Stimulated activated CD4-positive, alpha-beta T cell treated with anti-CD3 and anti-CD28 coated beads, Interleukin-4, amount 100 ng/mL, for 4 hours (primary cell): Measurements from ENCODE around the gene CPNE2.
A peak's percentile ranks its signal among the peaks of the same experiment; 100 is the strongest.

Experiments used
- DNase-seq, 2 experiments: peaks; one replicate each; pipeline ENCODE4 v3.0.0-alpha.2; 2020

The CPNE2 gene

GRCh38 chr16:57127037-57127763 is 34.8 kb downstream of the CPNE2 start:
- DNase-seq: no peak

DNA sequence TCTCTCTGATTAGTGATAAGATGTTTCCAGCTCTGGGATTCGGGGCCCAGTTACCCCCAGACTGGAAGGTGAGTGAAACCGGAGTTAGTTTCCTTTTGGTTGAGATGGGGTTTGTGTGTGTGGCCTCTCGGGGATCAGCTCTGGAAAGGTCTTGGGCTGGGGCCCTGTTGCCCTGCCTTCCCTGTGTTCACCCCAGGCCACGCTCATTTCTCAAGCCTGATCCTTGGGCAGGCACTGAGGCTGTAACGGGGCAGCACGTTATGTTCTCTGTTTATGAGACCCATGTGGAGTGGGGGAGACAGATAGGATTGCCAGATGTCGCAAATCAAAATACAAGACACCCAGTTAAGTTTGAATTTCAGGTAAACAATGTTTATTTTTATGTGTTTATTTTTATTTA is 35.5 kb downstream of the CPNE2 start:
- no peak for DNase-seq

DNA sequence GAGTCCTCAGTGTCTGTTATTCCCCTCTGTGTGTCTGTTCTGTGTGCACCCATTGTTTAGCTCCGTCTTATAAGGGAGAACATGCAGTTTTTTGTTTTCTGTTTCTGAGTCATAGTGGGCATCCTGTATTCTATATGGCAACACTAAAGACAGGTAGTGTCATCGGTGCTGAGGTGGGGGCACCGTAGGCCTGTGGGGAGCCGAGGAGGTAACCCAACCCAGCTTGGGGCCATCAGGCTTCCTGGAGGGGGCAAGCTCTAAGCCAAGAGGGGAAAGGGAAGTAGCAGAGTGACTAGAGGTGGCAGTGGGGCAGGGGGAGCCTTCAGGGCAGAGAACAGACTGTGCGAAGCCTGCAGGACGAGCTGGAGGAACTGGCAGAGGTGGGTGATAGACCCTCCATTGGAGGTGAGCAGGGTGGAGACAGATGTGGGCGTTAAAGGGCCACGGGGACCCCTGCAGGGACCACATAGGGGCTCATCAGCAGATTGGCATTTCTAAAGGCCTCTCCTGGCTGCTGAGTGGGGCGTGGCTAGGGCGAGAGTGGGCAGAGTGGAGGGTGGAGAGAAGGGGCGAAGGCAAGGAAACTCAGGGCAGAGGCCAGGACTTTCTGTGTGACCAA is 36.5 kb downstream of the CPNE2 start:
- DNase-seq: peak in 1 of 2 experiments; percentile 42

DNA sequence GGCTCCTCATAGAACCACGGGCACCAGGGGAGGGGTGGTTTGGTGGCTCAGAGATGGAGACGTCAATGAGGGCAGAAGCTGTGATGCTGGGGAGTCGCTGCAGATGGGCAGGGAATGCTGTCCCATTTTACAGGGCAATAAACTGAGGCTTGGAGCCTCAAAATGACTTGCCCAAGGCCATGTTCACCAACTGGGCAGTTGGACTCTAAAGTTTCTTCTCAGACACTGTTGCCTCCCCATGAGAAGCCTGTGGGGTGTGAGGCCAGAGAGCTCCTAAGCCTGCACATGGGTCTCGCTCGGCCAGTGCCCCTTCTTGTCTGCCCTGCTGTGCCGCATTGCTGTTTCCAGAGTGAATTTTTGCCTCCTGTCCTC is 38.6 kb downstream of the CPNE2 start:
- no peak for DNase-seq

DNA sequence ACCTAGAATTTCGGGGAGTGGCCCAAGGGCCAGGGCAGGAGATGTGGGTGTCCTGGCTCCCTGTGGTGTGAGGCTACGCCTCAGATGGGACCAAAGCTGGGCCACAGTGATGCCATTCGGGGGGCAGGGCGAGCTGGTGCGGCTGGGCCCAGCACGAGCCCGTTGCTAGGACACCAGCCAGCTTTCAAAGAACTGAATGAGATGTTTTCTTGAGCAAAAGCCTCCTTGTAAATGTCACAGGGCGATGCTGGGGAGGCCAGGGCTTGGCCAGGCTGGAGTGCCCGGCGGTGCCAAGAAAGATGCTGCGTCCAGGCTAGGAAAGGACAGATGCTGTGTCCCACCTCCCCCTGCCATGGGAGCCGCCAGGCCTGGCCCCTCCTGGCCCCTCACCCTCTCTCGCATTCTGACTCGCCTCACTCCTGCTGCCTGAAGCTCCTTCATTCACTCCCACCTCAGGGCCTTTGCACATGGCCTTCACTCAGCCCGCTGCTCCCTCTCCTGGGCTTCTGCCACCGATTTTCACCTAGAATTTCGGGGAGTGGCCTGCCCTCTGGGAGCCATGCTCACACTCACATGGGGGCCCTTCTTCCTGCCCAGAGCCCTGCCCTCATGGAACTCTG is 39.1 kb downstream of the CPNE2 start:
- DNase-seq: no peak

GRCh38 chr16:57132470-57132869 is 40.1 kb downstream of the CPNE2 start:
- DNase-seq: no peak

DNA sequence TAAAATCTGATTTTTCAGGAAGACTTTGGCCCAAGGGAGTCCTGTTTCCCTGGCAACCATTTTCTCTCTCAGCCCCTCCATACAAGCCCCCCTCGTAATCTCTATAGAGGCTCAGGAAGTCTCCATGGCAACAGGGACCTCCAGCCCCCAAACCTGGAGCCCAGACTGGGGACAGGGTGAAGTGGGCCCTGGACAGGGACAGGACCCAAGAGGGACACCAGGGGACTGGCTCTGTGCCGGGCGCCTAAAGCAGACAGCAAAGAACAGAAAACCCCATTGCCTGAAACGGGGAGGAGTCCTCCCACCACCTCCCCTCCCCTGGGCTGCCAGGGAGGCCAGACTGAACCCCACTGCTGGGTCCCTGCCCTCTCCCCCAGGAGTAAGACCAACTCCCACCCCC is 40.6 kb downstream of the CPNE2 start:
- no peak for DNase-seq

GRCh38 chr16:57133886-57134285 is 41.5 kb downstream of the CPNE2 start:
- no peak for DNase-seq

DNA sequence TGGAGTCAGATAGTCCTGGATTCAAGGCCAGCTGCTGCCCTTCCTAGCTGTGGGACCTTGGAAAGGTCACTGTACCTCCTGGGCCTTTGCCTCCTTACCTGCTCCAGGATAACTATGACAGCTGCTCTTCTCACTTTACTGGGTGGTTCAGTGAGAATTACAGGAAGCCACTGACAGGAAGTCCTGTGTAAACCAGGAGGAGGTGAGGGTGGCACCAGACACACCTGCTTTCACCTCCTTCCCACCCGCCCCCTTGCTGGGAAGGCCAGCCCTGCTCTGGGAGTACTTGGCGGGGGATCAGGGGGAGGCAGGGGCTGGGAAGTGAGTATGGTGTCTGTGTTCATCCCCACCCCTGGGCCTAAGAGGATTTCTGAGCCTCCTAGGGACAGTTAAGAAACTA is 42.6 kb downstream of the CPNE2 start:
- peak in 1 of 2 experiments; percentile 38 for DNase-seq

DNA sequence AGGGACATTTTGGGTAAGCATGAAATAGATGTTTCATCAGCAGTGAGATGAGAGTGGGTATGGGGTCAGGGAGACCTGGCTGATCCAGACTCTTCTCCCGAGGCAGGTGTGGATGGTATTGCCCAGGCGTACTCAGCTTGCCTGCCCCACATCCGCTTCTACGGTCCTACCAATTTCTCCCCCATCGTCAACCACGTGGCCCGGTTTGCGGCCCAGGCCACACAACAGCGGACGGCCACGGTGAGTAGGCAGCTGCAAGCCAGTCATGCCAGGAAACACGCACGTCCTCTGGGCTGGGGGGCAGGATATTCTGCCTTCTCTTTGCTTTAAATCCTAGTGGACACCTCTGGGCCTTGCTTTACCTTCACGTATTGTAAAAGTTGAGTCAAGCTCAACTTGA is 44.7 kb downstream of the CPNE2 start:
- DNase-seq: no peak

GRCh38 chr16:57137566-57138273 is 45.3 kb downstream of the CPNE2 start:
- no peak for DNase-seq

- DNase-seq: no peak
These were observed 46.0 kb downstream of the CPNE2 start for GRCh38 chr16:57138281-57138935.

DNA sequence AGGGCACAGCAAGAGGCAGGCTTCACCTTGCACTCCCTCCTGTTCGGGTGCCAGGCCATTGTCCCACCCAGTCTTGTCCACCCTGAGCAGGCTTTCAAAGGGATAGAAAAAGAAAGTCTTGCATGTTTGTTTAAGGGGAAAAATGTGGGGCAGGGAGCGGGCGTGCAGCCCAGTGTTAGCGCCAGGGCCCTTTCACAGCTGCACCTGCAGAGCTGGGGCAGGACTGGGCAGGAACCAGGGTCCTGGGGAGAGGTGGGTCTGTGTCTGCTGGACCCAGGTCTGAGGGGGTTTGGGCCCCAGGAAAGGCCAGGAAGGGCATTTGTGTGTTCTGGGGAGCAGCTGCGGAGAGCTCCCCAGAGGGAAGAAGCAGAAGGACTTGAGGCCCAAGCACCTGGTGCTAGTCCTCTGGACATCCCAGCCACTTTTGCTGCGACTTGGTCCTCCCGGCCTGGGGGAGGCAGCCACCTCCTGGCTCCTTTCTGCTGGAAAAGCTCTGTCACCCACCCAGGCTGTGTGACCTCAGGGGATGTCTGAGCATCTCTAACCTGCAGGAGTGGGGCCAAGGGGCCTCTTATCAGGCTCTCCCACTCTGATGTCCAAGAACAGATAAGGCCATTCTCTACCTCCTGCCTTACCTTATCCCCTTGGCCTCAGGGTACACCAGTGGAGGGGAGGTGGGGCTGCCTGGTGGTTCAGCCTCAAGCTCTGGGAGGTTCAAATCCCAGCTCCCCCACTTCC is 48.7 kb downstream of the CPNE2 start:
- no peak for DNase-seq

- peak in 1 of 2 experiments; percentile 38 for DNase-seq
These were observed 49.6 kb downstream of the CPNE2 start for GRCh38 chr16:57141822-57142631.

GRCh38 chr16:57143149-57143921 is 51.0 kb downstream of the CPNE2 start:
- DNase-seq: no peak

GRCh38 chr16:57144027-57144426 is 51.6 kb downstream of the CPNE2 start:
- no peak for DNase-seq

DNA sequence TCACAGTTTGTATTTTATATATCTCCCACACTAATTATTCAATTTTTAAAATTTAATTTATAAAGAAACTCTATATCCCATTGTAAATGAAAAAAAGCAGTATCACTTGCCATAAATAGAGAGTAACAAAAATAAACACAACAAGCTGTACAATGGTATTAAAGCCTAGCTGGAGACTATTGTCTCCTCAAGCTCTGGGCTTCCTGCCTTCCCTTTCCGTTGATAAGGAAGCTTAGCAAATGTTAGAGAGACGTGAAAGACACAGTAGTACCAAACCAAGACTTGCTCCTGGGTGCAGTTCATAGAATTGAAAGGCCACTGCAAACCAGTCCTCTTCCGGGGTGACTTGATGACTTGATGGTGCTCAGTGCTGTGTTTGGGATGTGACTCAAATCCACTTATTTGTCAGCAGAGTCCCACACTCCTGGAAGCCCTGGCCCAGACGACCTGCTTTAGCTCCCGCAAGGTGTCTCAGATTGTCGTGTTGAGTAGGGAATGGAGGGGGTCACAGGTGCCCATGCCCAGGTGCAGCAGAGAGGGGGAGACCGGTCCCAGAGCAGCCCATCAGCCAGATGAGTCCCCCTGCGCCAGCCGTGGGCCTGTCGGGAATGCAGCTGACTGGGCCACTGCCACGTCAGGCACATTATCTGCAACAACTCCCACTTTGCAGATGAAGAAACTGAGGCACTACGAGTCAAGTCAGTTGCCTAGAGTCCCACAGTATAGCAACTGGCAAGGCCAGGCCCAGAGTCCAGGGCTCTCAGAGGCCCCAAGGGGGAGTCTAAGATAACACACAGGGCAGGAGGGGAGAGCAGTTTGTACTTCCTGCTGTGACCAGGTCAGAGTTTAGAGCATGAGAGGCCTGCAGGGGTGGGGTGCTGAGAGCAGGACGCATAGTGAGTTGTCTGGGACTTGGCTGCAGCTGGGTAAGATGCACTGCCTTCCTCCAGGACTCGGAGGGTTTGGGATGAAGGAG is 53.0 kb downstream of the CPNE2 start:
- DNase-seq: no peak

GRCh38 chr16:57146040-57146647 is 53.8 kb downstream of the CPNE2 start:
- DNase-seq: no peak

DNA sequence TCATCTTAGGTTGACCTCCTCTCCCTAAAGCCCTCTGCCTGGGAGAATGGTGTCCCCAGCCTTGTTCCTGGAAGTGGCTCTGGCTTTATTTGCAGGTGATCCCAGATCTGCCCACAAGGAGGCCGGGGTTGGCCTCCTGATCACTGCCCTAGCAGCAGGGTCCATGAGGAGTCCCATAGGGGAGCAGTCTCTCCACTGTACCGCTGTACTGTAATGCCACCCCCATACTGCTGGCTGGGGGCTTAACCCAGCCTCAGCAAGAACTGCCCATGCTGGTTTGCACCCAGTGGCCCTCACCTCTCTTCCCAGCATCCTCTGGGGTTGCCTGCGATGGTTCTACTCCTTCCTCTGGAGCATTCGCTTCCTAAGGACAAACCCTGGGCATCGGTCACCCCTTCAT is 54.4 kb downstream of the CPNE2 start:
- no peak for DNase-seq
